AG09309 (cell line): Measurements from ENCODE around the gene C16orf87.

Source experiments
- DNase-seq: peaks from one replicate; pipeline ENCODE4 v3.0.0-alpha.2; 2010; ENCODE audit warnings: low read depth
- H3K4me3 ChIP-seq: 2 replicates; pipeline ENCODE4 v1.5.1; 2011; ENCODE audit warnings: mild to moderate bottlenecking, low read depth, low read length, moderate library complexity; ENCODE audit not compliant: control insufficient read depth
- CTCF ChIP-seq: IDR thresholded peaks from 2 replicates; pipeline ENCODE4 v1.5.1; 2011; ENCODE audit warnings: mild to moderate bottlenecking, low read depth, low read length, inconsistent platforms; ENCODE audit not compliant: insufficient read depth, control insufficient read depth; ENCODE audit errors: missing control alignments

Gene C16orf87

DNA sequence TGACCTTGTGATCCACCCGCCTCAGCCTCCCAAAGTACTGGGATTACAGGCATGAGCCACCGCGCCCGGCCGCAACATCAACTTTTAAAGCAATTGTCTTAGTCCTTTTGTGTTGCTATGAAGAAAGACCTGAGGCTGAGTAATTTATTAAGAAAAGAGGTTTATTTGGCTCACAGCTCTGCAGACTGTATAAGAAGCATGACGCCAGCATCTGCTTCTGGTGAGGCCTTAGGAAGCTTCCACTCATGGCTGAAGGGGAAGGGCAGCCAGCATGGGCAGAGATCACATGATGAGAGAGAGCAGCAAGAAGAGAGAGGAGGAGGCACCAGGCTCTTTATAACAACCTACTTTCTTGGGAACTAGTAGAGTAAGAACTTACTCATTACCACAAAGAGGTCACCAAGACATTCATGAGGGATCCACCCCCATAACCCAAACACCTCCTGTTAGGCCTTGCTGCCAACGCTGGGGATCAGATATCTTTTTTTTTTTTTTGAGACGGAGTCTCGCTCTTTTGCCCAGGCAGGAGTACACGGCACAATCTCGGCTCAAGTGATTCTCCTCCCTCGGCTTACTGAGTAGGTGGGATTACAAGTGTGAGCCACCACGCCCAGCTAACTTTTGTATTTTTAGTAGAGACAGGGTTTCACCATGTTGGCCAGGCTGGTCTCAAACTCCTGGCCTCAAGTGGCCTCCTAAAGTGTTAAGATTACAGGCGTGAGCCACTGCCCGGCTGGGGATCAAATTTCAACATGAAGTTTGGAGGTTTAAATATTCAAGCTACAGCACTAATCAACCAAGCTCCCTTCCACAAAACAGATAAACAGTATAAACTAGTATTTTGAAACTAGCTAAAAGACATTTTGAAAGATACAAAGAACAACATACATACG is 31.8 kb upstream of the C16orf87 start:
- H3K4me3 ChIP-seq = no peak overlapping the region
- TF ChIP-seq CTCF = no peak
- DNase-seq = no peak

DNA sequence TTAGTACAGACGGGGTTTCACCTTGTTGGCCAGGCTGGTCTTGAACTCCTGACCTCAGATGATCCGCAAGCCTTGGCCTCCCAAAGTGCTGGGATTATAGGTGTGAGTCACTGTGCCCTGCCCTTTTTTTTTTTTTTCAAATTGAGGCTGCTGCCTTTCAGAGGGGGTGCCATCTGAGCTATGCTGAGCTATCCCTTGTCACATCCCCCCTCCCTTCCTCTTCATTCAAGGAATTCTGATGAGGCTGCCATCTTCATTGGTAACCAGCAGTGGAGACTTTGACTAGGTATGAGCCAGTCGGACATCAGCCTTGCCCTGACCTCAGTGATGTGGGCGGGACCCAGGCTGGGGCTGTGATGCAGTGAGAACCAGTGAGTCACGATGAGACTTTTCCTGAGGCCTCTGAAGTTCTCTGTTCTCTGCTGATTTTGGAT is 28.8 kb upstream of the C16orf87 start:
- no peak for TF ChIP-seq CTCF
- peak; percentile 52 for DNase-seq
- H3K4me3 ChIP-seq = no peak overlapping the region

- no peak for TF ChIP-seq CTCF
- H3K4me3 ChIP-seq = no peak overlapping the region
- DNase-seq = no peak
Observed at GRCh38 chr16:46858151-46858550, 27.2 kb upstream of the C16orf87 start.

- peak; percentile 49 for TF ChIP-seq CTCF
- no peak overlapping the region for H3K4me3 ChIP-seq
- no peak for DNase-seq
Observed at GRCh38 chr16:46857368-46857945, 26.5 kb upstream of the C16orf87 start.

DNA sequence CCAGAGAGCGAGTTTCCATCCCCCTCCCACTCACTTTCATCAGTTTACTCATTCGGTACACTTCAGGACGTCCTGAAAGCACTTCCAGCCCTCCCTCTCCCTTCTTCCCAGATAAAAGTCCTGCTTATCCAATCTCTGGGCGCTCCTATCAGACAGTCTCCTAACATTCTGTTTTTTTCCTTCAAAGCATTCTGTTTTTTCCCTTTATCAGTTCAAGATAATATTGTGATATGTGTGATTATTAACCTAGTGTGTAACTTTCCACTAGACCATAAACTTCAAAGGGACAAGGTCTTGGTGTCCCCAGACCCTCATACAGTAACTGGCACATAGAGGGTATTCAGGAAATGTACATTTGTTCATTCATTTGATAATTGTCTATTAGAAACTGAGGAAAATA is 24.4 kb upstream of the C16orf87 start:
- no peak for TF ChIP-seq CTCF
- no peak for DNase-seq
- no peak overlapping the region for H3K4me3 ChIP-seq

DNA sequence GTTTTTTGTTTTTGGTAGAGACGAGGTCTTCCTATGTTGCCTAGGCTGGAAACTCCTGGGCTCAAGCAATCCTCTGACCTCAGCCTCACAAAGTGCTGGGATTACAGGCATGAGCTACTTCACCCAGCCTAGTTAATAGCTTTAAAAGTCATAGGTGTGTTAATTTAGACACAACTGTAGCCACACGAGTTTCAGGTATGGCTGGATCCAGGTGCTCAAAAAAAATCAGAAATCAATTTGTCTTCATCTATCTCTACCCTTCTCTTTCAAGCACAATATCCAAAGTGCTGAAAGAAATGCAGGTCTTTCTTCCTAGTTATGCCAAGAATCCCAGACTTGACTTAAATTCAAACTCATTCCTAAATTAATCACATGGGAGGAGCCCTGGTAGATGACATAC is 23.9 kb upstream of the C16orf87 start:
- H3K4me3 ChIP-seq = no peak overlapping the region
- no peak for DNase-seq
- no peak for TF ChIP-seq CTCF
